HCT116 (cell line): ENCODE measurements around the gene CIITA. TPM values are rescaled to one million over a fixed set of nuclear protein-coding genes. Genes with fewer than 3 reads are reported as not detected.

ENCODE experiments used
- ATAC-seq: fragments of 200-7000 bp; cut with Tn5 transposase; 2 replicates; pipeline ENCODE4 v1.9.1; 2020; ENCODE audit warnings: mild to moderate bottlenecking, moderate library complexity
- BruUV-seq: library from RNA; stranded (reverse); fragments of 400-500 nt; replicated peaks from 2 replicates; lab custom pipeline; 2021; lab: Mats Ljungman, UMichigan
- CTCF ChIA-PET: fragments of 300-600 bp; sonication (Branson Sonifier 250); formaldehyde crosslinking; loops from one replicate; lab custom pipeline; 2021; ENCODE audit warnings: antibody characterized with exemption; lab: Charles Lee
- POLR2A ChIA-PET: fragments of 300-600, 350-600 bp; sonication (Branson Sonifier 250); formaldehyde crosslinking; loops from one replicate; lab custom pipeline; 2021; ENCODE audit warnings: antibody characterized with exemption; lab: Charles Lee
- RAD21 ChIA-PET, 2 experiments: fragments of 300-600 bp; sonication (Branson Sonifier 250); formaldehyde crosslinking; loops; one replicate each; lab custom pipeline; 2023; ENCODE audit warnings: low total read pairs in 2 of 2; ENCODE audit not compliant: uncharacterized antibody in 2 of 2, unreplicated experiment in 2 of 2, low non-redundant PET in 1 of 2; lab: Charles Lee
- DNase-seq: peaks from one replicate; pipeline ENCODE4 v3.0.0-alpha.2; 2010; ENCODE audit warnings: low read depth, low spot score
- H2AFZ ChIP-seq: fragments of 200-600 bp; shearing (Covaris generic), sonication (generic); 2 replicates; pipeline ENCODE4 v1.6.1; 2017; ENCODE audit warnings: low read depth, mixed run types, mixed read lengths, antibody characterized with exemption, low read length; ENCODE audit not compliant: poor library complexity, severe bottlenecking
- H3K27ac ChIP-seq: 2 replicates; pipeline ENCODE4 v1.5.1; 2012; ENCODE audit warnings: low read depth, low read length
- H3K27me3 ChIP-seq: fragments of 200-600 bp; sonication (generic); 2 replicates; pipeline ENCODE4 v1.6.1; 2016; ENCODE audit warnings: mixed run types, low read length, mixed read lengths; ENCODE audit not compliant: insufficient read depth
- H3K36me3 ChIP-seq, 2 experiments: fragments of 200-500 bp in 1 of 2; fragments of 200-600 bp in 1 of 2; sonication (Bioruptor generic) in 1 of 2; sonication (generic) in 1 of 2; 2 replicates each; pipeline versions ENCODE4 v1.5.1 to v1.6.1; 2014 to 2016; ENCODE audit warnings: low read length in 2 of 2, inconsistent platforms in 1 of 2, mixed read lengths in 1 of 2, mixed run types in 1 of 2; ENCODE audit not compliant: insufficient read depth in 2 of 2, control insufficient read depth in 1 of 2
- H3K4me1 ChIP-seq, 2 experiments: fragments of 200-600 bp in 1 of 2; sonication (generic) in 1 of 2; 2 replicates each; pipeline versions ENCODE4 v1.5.1 to v1.6.1; 2012 to 2017; ENCODE audit warnings: low read length in 2 of 2, inconsistent platforms in 1 of 2, mild to moderate bottlenecking in 1 of 2, mixed read lengths in 1 of 2, mixed run types in 1 of 2, moderate library complexity in 1 of 2; ENCODE audit not compliant: insufficient read depth in 2 of 2, control insufficient read depth in 1 of 2
- H3K4me2 ChIP-seq: fragments of 200-600 bp; sonication (generic); 2 replicates; pipeline ENCODE4 v1.6.1; 2017; ENCODE audit warnings: mixed run types, low read length, mixed read lengths
- H3K4me3 ChIP-seq, 2 experiments: fragments of 200-600 bp in 1 of 2; sonication (generic) in 1 of 2; replicated peaks in 1 of 2; 2 replicates each; pipeline ENCODE4 v1.5.1; 2011 to 2016; ENCODE audit warnings: low read length in 2 of 2, control low read depth in 1 of 2, low read depth in 1 of 2, mild to moderate bottlenecking in 1 of 2, mixed read lengths in 1 of 2, mixed run types in 1 of 2
- H3K79me2 ChIP-seq: fragments of 200-600 bp; sonication (generic); 2 replicates; pipeline ENCODE4 v1.6.1; 2017; ENCODE audit warnings: mild to moderate bottlenecking, mixed run types, low read length, moderate library complexity, mixed read lengths; ENCODE audit not compliant: insufficient read depth
- H3K9ac ChIP-seq: fragments of 200-600 bp; sonication (generic); 2 replicates; pipeline ENCODE4 v1.6.1; 2016; ENCODE audit warnings: low read length, mixed read lengths
- H3K9me2 ChIP-seq: fragments of 200-600 bp; sonication (generic), shearing (Covaris generic); 2 replicates; pipeline ENCODE4 v1.6.1; 2017; ENCODE audit warnings: mixed run types, mild to moderate bottlenecking, moderate library complexity; ENCODE audit not compliant: insufficient read depth
- H3K9me3 ChIP-seq, 2 experiments: fragments of 200-500 bp in 1 of 2; fragments of 200-600 bp in 1 of 2; sonication (Bioruptor generic) in 1 of 2; sonication (generic) in 1 of 2; 2 replicates each; pipeline ENCODE4 v1.6.1; 2014 to 2017; ENCODE audit warnings: low read length in 2 of 2, mixed read lengths in 2 of 2, inconsistent platforms in 1 of 2, low read depth in 1 of 2, mild to moderate bottlenecking in 1 of 2, mixed run types in 1 of 2, moderate library complexity in 1 of 2; ENCODE audit not compliant: control insufficient read depth in 1 of 2, insufficient read depth in 1 of 2
- H4K20me1 ChIP-seq: fragments of 200-600 bp; sonication (generic), shearing (Covaris generic); 2 replicates; pipeline ENCODE4 v1.6.1; 2017; ENCODE audit warnings: mixed run types, mild to moderate bottlenecking, moderate library complexity; ENCODE audit not compliant: insufficient read depth
- EGR1 ChIP-seq: IDR thresholded peaks from 2 replicates; pipeline ENCODE4 v1.6.1; 2012; ENCODE audit warnings: low read depth
- FOSL1 ChIP-seq: IDR thresholded peaks from 2 replicates; pipeline ENCODE4 v1.6.1; 2012; ENCODE audit warnings: low read depth
- REST ChIP-seq: IDR thresholded peaks from 2 replicates; pipeline ENCODE4 v1.6.1; 2012; ENCODE audit warnings: low read depth
- SP1 ChIP-seq: IDR thresholded peaks from 2 replicates; pipeline ENCODE4 v1.6.1; 2012; ENCODE audit warnings: low read depth
- TCF7L2 ChIP-seq: IDR thresholded peaks from 2 replicates; pipeline ENCODE4 v1.7.0; 2011; ENCODE audit warnings: borderline replicate concordance, inconsistent platforms; ENCODE audit not compliant: insufficient read depth, insufficient read length; ENCODE audit errors: extremely low read depth
- ZNF274 ChIP-seq: fragments of 200-500 bp; sonication (Bioruptor generic); IDR thresholded peaks from 2 replicates; pipeline ENCODE4 v1.6.1; 2014; ENCODE audit warnings: mild to moderate bottlenecking, low read depth, low read length, inconsistent platforms
- intact Hi-C: fragments of 100-400 bp; cut with micrococcal nuclease; formaldehyde crosslinking; loops from 2 replicates; pipeline ENCODE4 v1.10.0; 2022
- total RNA-seq: library from RNA; stranded (reverse); gene quantifications from one replicate; pipeline ENCODE4 v1.2.1, GENCODE V29; 2021; ENCODE audit not compliant: unreplicated experiment

Gene CIITA
- total RNA-seq, 1 experiment from 2014 or later: 0.25 TPM

- H4K20me1 ChIP-seq: no peaks in the 10 kb centered on the region
- no peak overlapping the region for H2AFZ ChIP-seq
- ChIA-PET POLR2A (no interaction called here), RAD21 (no interaction called here), CTCF (no interaction called here)
- H3K9ac ChIP-seq: no peak overlapping the region
- no peaks in the 10 kb centered on the region for H3K4me1 ChIP-seq
- H3K36me3 ChIP-seq: no peaks in the 10 kb centered on the region
- H3K9me3 ChIP-seq: no peaks in the 10 kb centered on the region
- TF ChIP-seq ZNF274 (no peak), FOSL1 (no peak), TCF7L2 (no peak), SP1 (no peak), REST (no peak), EGR1 (no peak)
- BruUV-seq: no TSS peak
- H3K4me3 ChIP-seq: no peak overlapping the region
- intact Hi-C loops: no loop called here
- H3K27me3 ChIP-seq: peaks cover 15% of the 10 kb centered on the region; the same call in 1 of the 2 replicates
- H3K27ac ChIP-seq: no peak overlapping the region
- ATAC-seq (no peak), DNase-seq (no peak)
- H3K79me2 ChIP-seq: no peaks in the 10 kb centered on the region
- H3K4me2 ChIP-seq: no peak overlapping the region
- H3K9me2 ChIP-seq: no peaks in the 10 kb centered on the region
These were observed 36.3 kb upstream of the CIITA start for GRCh38 chr16:10840703-10841102.
